Small intestine (tissue), 7 donors: ENCODE results near the gene CFAP92. TPM values are rescaled to one million over a fixed set of nuclear protein-coding genes. Genes with fewer than 3 reads are reported as not detected.

ENCODE experiments used
- DNase-seq, 2 donors: peaks; one replicate each; pipeline versions ENCODE4 v3.0.0 to v3.0.0-alpha.2; 2013
- FAIRE-seq: peaks from 2 replicates; lab custom pipeline; 2012; peaks lifted over from hg19 to GRCh38; lab: Jason Lieb, UNC
- H3K27ac ChIP-seq, 3 donors: one replicate each; pipeline ENCODE4 v1.5.1; 2013; ENCODE audit warnings: low read length in 2 of 3, mild to moderate bottlenecking in 2 of 3, control low read depth in 1 of 3, inconsistent platforms in 1 of 3, low read depth in 1 of 3, moderate library complexity in 1 of 3
- H3K27me3 ChIP-seq, 3 donors: one replicate each; pipeline ENCODE4 v1.6.1; 2013; ENCODE audit warnings: low read length in 3 of 3, inconsistent platforms in 1 of 3; ENCODE audit not compliant: control insufficient read depth in 3 of 3, insufficient read depth in 3 of 3
- H3K36me3 ChIP-seq, 3 donors: one replicate each; pipeline ENCODE4 v1.6.1; 2013; ENCODE audit warnings: low read length in 3 of 3, inconsistent platforms in 1 of 3, low read depth in 1 of 3, mild to moderate bottlenecking in 1 of 3, moderate library complexity in 1 of 3; ENCODE audit not compliant: control insufficient read depth in 3 of 3, insufficient read depth in 2 of 3
- H3K4me1 ChIP-seq, 3 donors: one replicate each; pipeline ENCODE4 v1.6.1; 2013; ENCODE audit warnings: low read length in 2 of 3, inconsistent platforms in 1 of 3, low read depth in 1 of 3, mild to moderate bottlenecking in 1 of 3, moderate library complexity in 1 of 3; ENCODE audit not compliant: control insufficient read depth in 3 of 3, insufficient read depth in 2 of 3
- H3K4me3 ChIP-seq, 3 donors: one replicate each; pipeline ENCODE4 v1.5.1; 2013; ENCODE audit warnings: low read length in 3 of 3, control low read depth in 1 of 3, inconsistent platforms in 1 of 3, low read depth in 1 of 3, mild to moderate bottlenecking in 1 of 3, moderate library complexity in 1 of 3
- H3K9me3 ChIP-seq, 2 donors: one replicate each; pipeline ENCODE4 v1.6.1; 2013; ENCODE audit warnings: low read depth in 1 of 2, low read length in 1 of 2; ENCODE audit not compliant: control insufficient read depth in 2 of 2, insufficient read depth in 1 of 2
- WGBS, 3 donors: extraction: QIAGEN DNeasy Blood & Tissue Kit; methylation state at CpG; one replicate each; pipeline ENCODE4 v1.1.7; 2013; 5-methylcytosine and 5-hydroxymethylcytosine counted together
- polyA plus RNA-seq, 4 donors: library from polyadenylated mRNA; stranded (reverse) in 3 of 4; unstranded in 1 of 4; fragments of 200-250 nt in 3 of 4; fragments of 120-200 nt in 1 of 4; gene quantifications; one replicate each; pipeline versions ENCODE4 v1.2.1 to v1.2.3, GENCODE V29; 2013
- donor health status: healthy with polysubstance abuse.
- donor health status: control.
- donor health status: control.
- donor health status: Bipolar disorder and iron deficiency.
- donor health status: healthy.

The CFAP92 gene
- polyA plus RNA-seq, 4 donors, result 0.68 to 0.78 TPM; not detected in 2

GRCh38 chr3:128908951-128909350 is 84.9 kb downstream of the CFAP92 start:
- peaks cover 5 to 95% (median 28%) of the 10 kb centered on the region in 3 donors for H3K36me3 ChIP-seq
- FAIRE-seq (no peak), DNase-seq (no peak)
- H3K27me3 ChIP-seq, result no peaks in the 10 kb centered on the region
- H3K4me1 ChIP-seq, result no peaks in the 10 kb centered on the region
- WGBS, 3 donors, result 89 to 98% (median 96%) methylated on average over 6 of the region's 6 CpGs
- H3K9me3 ChIP-seq, result no peaks in the 10 kb centered on the region
- H3K27ac ChIP-seq, result no peak overlapping the region
- no peak overlapping the region for H3K4me3 ChIP-seq

GRCh38 chr3:128907706-128908445 is 86.0 kb downstream of the CFAP92 start:
- Histone ChIP-seq H3K4me3 (no peak overlapping the region), H3K27me3 (no peaks in the 10 kb centered on the region), H3K9me3 (no peaks in the 10 kb centered on the region), H3K36me3 (peaks cover 6 to 94% (median 22%) of the 10 kb centered on the region in 3 donors), H3K4me1 (no peaks in the 10 kb centered on the region), H3K27ac (no peak overlapping the region)
- WGBS, 3 donors, result 92 to 95% (median 93%) methylated on average over 15 of the region's 15 CpGs
- FAIRE-seq (no peak), DNase-seq (no peak)

DNA sequence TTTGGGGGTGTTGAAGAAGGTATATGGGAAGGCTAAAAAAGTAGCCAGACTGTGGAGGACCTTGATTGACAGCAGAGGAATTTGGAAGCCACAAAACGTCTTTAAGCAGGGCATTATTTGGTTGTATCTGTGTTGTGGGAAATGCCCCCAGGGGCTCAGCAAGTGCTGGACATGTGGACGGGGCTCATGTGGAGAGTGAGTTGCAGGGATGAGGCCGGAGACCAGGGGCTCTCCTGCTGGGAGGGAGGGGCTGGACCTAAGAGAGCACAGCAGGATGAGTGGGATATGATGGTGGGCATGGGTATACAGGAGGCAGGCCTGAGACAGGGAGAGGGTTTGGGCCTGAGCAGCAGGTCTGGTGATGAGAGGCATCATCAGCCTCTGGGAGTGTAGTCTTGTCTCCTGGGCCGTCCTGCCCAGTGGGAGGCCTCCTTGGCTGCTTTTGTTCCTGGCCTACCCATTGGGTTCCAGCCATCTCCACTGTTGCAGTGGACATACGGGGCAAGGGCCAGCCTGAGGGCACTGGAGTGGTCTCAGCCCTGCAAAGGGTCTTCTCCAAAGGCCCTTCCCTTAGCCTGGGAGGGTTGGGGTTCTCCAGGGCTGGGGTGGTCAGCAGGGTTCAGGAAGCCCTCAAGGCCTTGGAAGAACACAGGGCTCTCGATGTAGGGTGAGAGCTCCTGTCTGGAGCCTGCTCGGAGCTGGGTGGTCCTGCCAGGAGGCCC is 86.9 kb downstream of the CFAP92 start:
- no peak for DNase-seq
- 80 to 90% (median 84%) methylated on average over 7 of the region's 7 CpGs for WGBS, 3 donors
- Histone ChIP-seq H3K4me1 (no peaks in the 10 kb centered on the region), H3K36me3 (peaks cover 13 to 94% (median 20%) of the 10 kb centered on the region in 3 donors), H3K27me3 (no peaks in the 10 kb centered on the region), H3K27ac (no peak overlapping the region), H3K9me3 (no peaks in the 10 kb centered on the region), H3K4me3 (no peak overlapping the region)
- no peak for FAIRE-seq

DNA sequence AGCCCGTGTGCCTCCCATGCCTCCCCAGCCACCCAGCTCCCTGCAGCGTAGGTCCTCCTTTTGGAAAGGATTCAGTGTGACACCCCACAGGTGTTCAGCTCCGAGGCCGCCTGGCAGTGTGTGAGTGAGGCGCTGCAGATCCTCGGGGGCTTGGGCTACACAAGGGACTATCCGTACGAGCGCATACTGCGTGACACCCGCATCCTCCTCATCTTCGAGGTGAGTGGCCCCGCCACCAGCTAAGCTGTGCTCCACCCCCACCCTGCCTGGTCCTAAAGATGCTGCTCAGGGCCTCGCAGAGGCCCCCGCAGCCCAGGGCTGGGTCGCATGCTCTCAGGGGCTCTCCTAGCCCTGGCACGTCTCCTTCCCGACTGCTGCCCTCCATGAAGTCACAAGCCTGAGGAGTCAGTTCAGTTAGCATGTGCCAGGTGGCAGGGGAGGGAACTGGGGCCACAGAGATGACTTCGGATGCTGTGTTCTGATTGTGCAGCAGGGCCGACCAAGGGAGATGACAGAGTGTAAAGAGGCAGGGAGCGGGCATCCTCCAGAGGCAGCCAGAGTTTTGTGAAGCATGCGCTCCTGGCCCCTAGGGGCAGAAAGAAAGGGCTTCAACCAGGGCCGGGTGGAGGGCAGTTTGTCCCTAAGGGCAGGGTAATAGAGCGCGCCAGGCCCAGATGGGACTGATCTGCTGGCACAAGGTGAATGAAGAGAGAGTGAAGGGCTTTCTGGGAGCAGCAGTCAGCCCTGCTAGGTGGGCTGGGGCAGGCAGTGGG is 87.7 kb downstream of the CFAP92 start:
- Histone ChIP-seq H3K27ac (no peak overlapping the region), H3K27me3 (no peaks in the 10 kb centered on the region), H3K4me1 (no peaks in the 10 kb centered on the region), H3K9me3 (no peaks in the 10 kb centered on the region), H3K36me3 (peaks cover 18 to 90% (median 23%) of the 10 kb centered on the region in 3 donors), H3K4me3 (no peak overlapping the region)
- FAIRE-seq, result no peak
- DNase-seq, result no peak
- 93% methylated on average over 25 of the region's 25 CpGs for WGBS, 3 donors

DNA sequence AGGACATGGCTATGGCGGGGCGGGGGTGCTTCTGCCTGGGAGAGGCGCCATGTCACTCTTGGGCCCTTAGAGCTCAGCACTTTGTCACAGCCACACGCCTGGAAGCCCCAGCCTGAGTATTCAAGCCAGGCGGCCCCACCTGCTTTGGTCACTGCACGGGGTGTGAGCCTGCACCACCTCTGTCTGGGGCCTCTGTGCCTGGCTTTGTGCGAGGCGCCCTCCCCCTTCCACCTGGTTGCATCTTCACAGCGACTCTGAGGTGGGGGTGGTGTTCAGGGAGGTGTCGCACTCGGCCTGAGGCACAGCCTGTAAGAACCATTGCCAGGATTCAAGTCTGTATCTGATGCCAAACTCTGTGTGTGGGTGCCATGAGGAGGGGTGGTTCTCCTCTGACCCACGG is 90.4 kb downstream of the CFAP92 start:
- 90 to 97% (median 90%) methylated on average over 12 of the region's 12 CpGs for WGBS, 3 donors
- Histone ChIP-seq H3K4me3 (no peak overlapping the region), H3K36me3 (peaks cover 25 to 86% (median 34%) of the 10 kb centered on the region in 3 donors), H3K9me3 (no peaks in the 10 kb centered on the region), H3K27ac (no peak overlapping the region), H3K27me3 (no peaks in the 10 kb centered on the region), H3K4me1 (no peaks in the 10 kb centered on the region)
- DNase-seq (no peak), FAIRE-seq (no peak)

DNA sequence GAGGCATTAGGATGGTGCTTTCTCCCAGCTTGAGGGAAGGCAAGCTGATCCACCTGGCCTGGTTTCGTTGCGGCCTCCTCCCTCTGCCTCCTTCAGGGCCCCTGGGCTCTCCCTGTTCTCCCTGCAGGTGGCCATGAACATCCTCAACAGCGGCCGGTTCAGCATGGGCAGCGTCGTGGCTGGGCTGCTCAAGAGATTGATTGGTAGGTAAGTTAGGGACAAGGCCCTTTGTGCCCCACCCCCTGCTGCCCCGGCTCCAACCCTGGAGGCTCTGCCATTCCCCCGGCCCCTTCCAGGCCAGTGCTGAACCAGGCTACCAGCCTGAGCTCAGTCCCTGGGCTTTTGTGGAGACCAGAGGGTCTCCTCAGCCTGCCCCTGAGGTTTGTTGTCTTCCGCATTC is 91.5 kb downstream of the CFAP92 start:
- DNase-seq (no peak), FAIRE-seq (no peak)
- Histone ChIP-seq H3K27me3 (no peaks in the 10 kb centered on the region), H3K9me3 (no peaks in the 10 kb centered on the region), H3K27ac (no peak overlapping the region), H3K4me3 (no peak overlapping the region), H3K36me3 (peaks cover 26 to 86% (median 38%) of the 10 kb centered on the region in 3 donors), H3K4me1 (no peaks in the 10 kb centered on the region)
- WGBS, 3 donors, result 94 to 98% (median 96%) methylated on average over 9 of the region's 9 CpGs

- no peak for FAIRE-seq
- no peak for DNase-seq
- H3K4me3 ChIP-seq, result no peak overlapping the region
- H3K27ac ChIP-seq, result no peak overlapping the region
- 83 to 91% (median 86%) methylated on average over 11 of the region's 11 CpGs for whole genome bisulfite sequencing, 3 donors
- H3K36me3 ChIP-seq, result peaks cover 9 to 68% (median 47%) of the 10 kb centered on the region in 3 donors
- H3K27me3 ChIP-seq, result no peaks in the 10 kb centered on the region
- H3K9me3 ChIP-seq, result no peaks in the 10 kb centered on the region
- no peaks in the 10 kb centered on the region for H3K4me1 ChIP-seq
Observed at GRCh38 chr3:128895843-128896697, 97.8 kb downstream of the CFAP92 start.
